B cell (primary cell): ENCODE data around the gene NUDT3. TPM values are rescaled to one million over a fixed set of nuclear protein-coding genes. Genes with fewer than 3 reads are reported as not detected.

ENCODE experiments used
- ATAC-seq: fragments of 200-7000 bp; cut with Tn5 transposase; one replicate; pipeline ENCODE4 v1.10.0; 2021; ENCODE audit warnings: low read depth, mild to moderate bottlenecking, moderate number of reproducible peaks, moderate library complexity
- CTCF ChIA-PET: fragments of 350-600 bp; sonication (Branson Sonifier 250); formaldehyde crosslinking; loops from one replicate; lab custom pipeline; 2021; ENCODE audit warnings: antibody characterized with exemption, inconsistent platforms; lab: Charles Lee
- POLR2A ChIA-PET: fragments of 350-600 bp; sonication (Branson Sonifier 250); formaldehyde crosslinking; loops from one replicate; lab custom pipeline; 2021; ENCODE audit warnings: antibody characterized with exemption; lab: Charles Lee
- DNase-seq: peaks from one replicate; pipeline ENCODE4 v3.0.0; 2013
- H2AFZ ChIP-seq: 2 replicates; pipeline ENCODE4 v1.6.1; 2012; ENCODE audit warnings: mild to moderate bottlenecking, low read depth, low read length; ENCODE audit not compliant: insufficient read depth, poor library complexity, severe bottlenecking
- H3K27ac ChIP-seq, 2 donors: 1 replicate in 1 of 2; 2 replicates in 1 of 2; pipeline ENCODE4 v1.5.1; 2012 to 2013; ENCODE audit warnings: low read length in 2 of 2, mild to moderate bottlenecking in 2 of 2, moderate library complexity in 1 of 2
- H3K27me3 ChIP-seq, 4 experiments: fragments of 200-600 bp in 1 of 4; sonication (generic) in 1 of 4; replicated peaks in 1 of 4; 1 replicate in 2 of 4; 2 replicates in 2 of 4; pipeline versions ENCODE4 v1.6.1 to v1.7.0; 2013 to 2016; ENCODE audit warnings: low read length in 3 of 4, mild to moderate bottlenecking in 2 of 4, mixed read lengths in 1 of 4, moderate library complexity in 1 of 4; ENCODE audit not compliant: insufficient read depth in 4 of 4, control insufficient read depth in 3 of 4; ENCODE audit errors: control extremely low read depth in 1 of 4
- H3K36me3 ChIP-seq, 2 experiments: replicated peaks in 1 of 2; 1 replicate in 1 of 2; 2 replicates in 1 of 2; pipeline versions ENCODE4 v1.6.1 to v1.7.1; 2013; ENCODE audit warnings: low read length in 1 of 2; ENCODE audit not compliant: insufficient read depth in 2 of 2, control insufficient read depth in 1 of 2; ENCODE audit errors: control extremely low read depth in 1 of 2, extremely low read depth in 1 of 2
- H3K4me1 ChIP-seq, 2 donors: fragments of 200-600 bp in 1 of 2; sonication (generic) in 1 of 2; 1 replicate in 1 of 2; 2 replicates in 1 of 2; pipeline versions ENCODE4 v1.5.1 to v1.6.1; 2013 to 2017; ENCODE audit warnings: low read length in 2 of 2; ENCODE audit not compliant: control insufficient read depth in 2 of 2, insufficient read depth in 2 of 2
- H3K4me2 ChIP-seq: replicated peaks from 2 replicates; pipeline ENCODE3; 2012; ENCODE audit warnings: mild to moderate bottlenecking, low read depth, low read length; ENCODE audit not compliant: poor library complexity, severe bottlenecking
- H3K4me3 ChIP-seq, 5 experiments: fragments of 200-600 bp in 1 of 5; sonication (generic) in 1 of 5; 1 replicate in 3 of 5; 2 replicates in 2 of 5; pipeline versions ENCODE4 v1.5.1 to v1.7.0; 2011 to 2016; ENCODE audit warnings: low read length in 4 of 5, mild to moderate bottlenecking in 4 of 5, low read depth in 2 of 5, control low read depth in 1 of 5, moderate library complexity in 1 of 5; ENCODE audit not compliant: insufficient read depth in 1 of 5; ENCODE audit errors: control extremely low read depth in 1 of 5, extremely low read depth in 1 of 5
- H3K79me2 ChIP-seq: fragments of 200-600 bp; sonication (generic); one replicate; pipeline ENCODE4 v1.6.0; 2016; ENCODE audit warnings: low read length; ENCODE audit not compliant: control insufficient read depth, insufficient read depth
- H3K9ac ChIP-seq: fragments of 200-600 bp; sonication (generic); 2 replicates; pipeline ENCODE4 v1.6.1; 2017; ENCODE audit warnings: mild to moderate bottlenecking, low read length, moderate library complexity
- H3K9me3 ChIP-seq, 3 donors: one replicate each; pipeline versions ENCODE4 v1.6.1 to v1.7.1; 2013; ENCODE audit warnings: low read length in 2 of 3; ENCODE audit not compliant: control insufficient read depth in 2 of 3, insufficient read depth in 1 of 3; ENCODE audit errors: control extremely low read depth in 1 of 3
- H4K20me1 ChIP-seq: 2 replicates; pipeline ENCODE4 v1.6.0; 2012; ENCODE audit warnings: mild to moderate bottlenecking, low read length; ENCODE audit not compliant: insufficient read depth, control insufficient read depth, poor library complexity, severe bottlenecking
- H3K27ac Mint-ChIP-seq: one replicate; pipeline ENCODE4 v1.8.0; 2021; ENCODE audit warnings: mixed read lengths
- H3K27me3 Mint-ChIP-seq: one replicate; pipeline ENCODE4 v1.8.0; 2021; ENCODE audit warnings: mixed read lengths
- H3K4me1 Mint-ChIP-seq: one replicate; pipeline ENCODE4 v1.8.0; 2021; ENCODE audit warnings: mixed read lengths
- H3K4me3 Mint-ChIP-seq: one replicate; pipeline ENCODE4 v1.8.0; 2021; ENCODE audit warnings: mixed read lengths
- H3K9me3 Mint-ChIP-seq: one replicate; pipeline ENCODE4 v1.8.0; 2022; ENCODE audit warnings: mixed read lengths; ENCODE audit not compliant: insufficient read depth
- EZH2 ChIP-seq: IDR thresholded peaks from 2 replicates; pipeline ENCODE4 v1.6.1; 2012; ENCODE audit warnings: borderline replicate concordance, low read depth, mild to moderate bottlenecking, moderate library complexity, low read length; ENCODE audit not compliant: insufficient read depth, poor library complexity, severe bottlenecking
- WGBS: methylation state at CpG from one replicate; pipeline ENCODE4 v1.1.5; 2013; ENCODE audit warnings: missing lambda C conversion rate; ENCODE audit not compliant: insufficient coverage; 5-methylcytosine and 5-hydroxymethylcytosine counted together
- intact Hi-C: fragments of 100-400 bp; cut with micrococcal nuclease; formaldehyde crosslinking; loops from one replicate; pipeline ENCODE4 v1.10.0; 2022
- polyA plus RNA-seq: library from polyadenylated mRNA; depleted of rRNA; stranded (reverse); fragments of >200 nt; gene quantifications from 2 replicates; pipeline ENCODE4 v1.2.3, GENCODE V29; 2012
- total RNA-seq, 2 donors: library from RNA; stranded (reverse); fragments of 120-200 nt in 1 of 2; gene quantifications; 1 replicate in 1 of 2; 2 replicates in 1 of 2; pipeline versions ENCODE4 v1.2.3 to v1.2.4, GENCODE V29; 2013 to 2022
- TF ChIP-seq, protein P1 (sequence below): fragments of 200-600 bp; IDR thresholded peaks from one replicate; pipeline ENCODE4 v1.8.0; 2022; ENCODE audit warnings: antibody characterized with exemption, mild to moderate bottlenecking

Gene NUDT3
- total and polyA plus RNA-seq, 2 donors (not counting 1 experiment from before 2014, with no cell fraction given), result 18.2 to 37.4 TPM

DNA sequence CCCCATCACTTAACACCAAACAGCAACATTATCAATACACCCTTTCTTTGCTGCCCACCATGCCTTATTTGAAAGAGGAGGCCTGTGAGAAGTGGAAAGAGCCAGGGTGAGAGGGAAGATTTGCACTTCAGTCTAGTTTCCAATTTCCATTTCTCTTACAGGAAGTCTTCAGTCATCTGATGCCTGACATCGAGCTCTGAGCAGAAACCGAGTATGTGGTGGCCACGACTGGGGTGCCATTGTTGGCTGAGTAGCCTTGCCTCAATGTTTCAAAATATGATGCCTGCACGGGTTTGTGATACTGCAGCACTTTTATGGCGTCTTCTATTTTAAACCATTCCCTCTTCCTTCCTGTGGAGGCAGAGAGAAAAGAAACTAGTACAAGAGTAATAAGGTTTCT, 103.9 kb downstream of the NUDT3 start:
- Histone ChIP-seq H3K36me3 (peaks cover 0 to 21% of the 10 kb centered on the region in 2 experiments), H3K4me3 (no peak overlapping the region), H2AFZ (no peak overlapping the region), H3K4me2 (peak overlapping the region; percentile 47), H3K27me3 (no peaks in the 10 kb centered on the region), H3K4me1 (peaks cover 30 to 37% of the 10 kb centered on the region in 2 donors), H3K79me2 (peaks cover 4% of the 10 kb centered on the region), H3K27ac (peak overlapping the region in 1 of 2 donors; percentile 20), H3K9ac (no peak overlapping the region), H4K20me1 (no peaks in the 10 kb centered on the region), H3K9me3 (no peaks in the 10 kb centered on the region)
- TF ChIP-seq, protein P1, sequence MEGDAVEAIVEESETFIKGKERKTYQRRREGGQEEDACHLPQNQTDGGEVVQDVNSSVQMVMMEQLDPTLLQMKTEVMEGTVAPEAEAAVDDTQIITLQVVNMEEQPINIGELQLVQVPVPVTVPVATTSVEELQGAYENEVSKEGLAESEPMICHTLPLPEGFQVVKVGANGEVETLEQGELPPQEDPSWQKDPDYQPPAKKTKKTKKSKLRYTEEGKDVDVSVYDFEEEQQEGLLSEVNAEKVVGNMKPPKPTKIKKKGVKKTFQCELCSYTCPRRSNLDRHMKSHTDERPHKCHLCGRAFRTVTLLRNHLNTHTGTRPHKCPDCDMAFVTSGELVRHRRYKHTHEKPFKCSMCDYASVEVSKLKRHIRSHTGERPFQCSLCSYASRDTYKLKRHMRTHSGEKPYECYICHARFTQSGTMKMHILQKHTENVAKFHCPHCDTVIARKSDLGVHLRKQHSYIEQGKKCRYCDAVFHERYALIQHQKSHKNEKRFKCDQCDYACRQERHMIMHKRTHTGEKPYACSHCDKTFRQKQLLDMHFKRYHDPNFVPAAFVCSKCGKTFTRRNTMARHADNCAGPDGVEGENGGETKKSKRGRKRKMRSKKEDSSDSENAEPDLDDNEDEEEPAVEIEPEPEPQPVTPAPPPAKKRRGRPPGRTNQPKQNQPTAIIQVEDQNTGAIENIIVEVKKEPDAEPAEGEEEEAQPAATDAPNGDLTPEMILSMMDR, result no peak
- TF ChIP-seq EZH2, result no peak
- H3K4me3 Mint-ChIP-seq, result no peak overlapping the region
- ChIA-PET CTCF (interaction anchor here (1.3 kb wide), 1 partner anchor 127 kb away, joined by 5 read pairs; no protein-coding TSS in a partner anchor), POLR2A (interaction anchor here (0.6 kb wide), 1 partner anchor 21 kb away, joined by 3 read pairs; no protein-coding TSS in a partner anchor)
- intact Hi-C loops, result no loop called here
- no peak for DNase-seq
- no peaks in the 10 kb centered on the region for H3K9me3 Mint-ChIP-seq
- 10% methylated on average over 2 of the region's 5 CpGs for WGBS
- peak overlapping the region; percentile 67 for H3K27ac Mint-ChIP-seq
- H3K27me3 Mint-ChIP-seq, result no peaks in the 10 kb centered on the region
- peaks cover 58% of the 10 kb centered on the region for H3K4me1 Mint-ChIP-seq
- ATAC-seq, result no peak

DNA sequence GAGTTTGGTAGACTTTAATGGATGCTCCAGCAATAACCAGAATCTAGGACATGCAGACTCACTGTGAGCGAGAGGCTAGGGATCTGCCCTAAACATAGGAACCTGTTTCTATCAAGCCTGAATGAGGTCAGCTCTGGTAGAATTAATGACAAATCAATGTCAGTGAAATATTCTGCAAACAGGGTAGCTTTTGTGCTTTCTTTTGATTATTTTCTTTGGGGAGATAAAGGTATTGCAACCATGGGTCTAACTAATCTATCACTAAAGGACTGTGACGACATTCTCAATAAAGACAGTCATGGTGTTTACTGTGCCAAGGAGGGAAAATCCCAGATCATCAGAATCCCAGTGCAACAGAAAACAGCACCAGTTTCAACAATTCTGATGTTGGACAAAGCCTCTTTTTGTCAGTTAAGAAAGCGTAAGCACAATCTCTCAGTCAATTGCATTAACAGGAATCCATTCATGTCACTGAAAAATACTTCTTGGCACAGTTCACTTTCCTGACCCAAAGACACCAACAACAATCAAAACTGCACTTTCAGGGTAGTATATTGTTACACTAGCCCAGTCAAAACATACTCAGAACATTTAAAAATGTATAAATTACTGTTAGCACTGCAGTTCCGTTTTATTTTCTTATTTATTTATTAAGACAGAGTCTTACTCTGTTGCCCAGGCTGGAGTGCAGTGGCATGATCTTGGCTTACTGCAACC, 106.9 kb downstream of the NUDT3 start:
- H3K9me3 ChIP-seq, result no peaks in the 10 kb centered on the region
- Mint-ChIP-seq H3K9me3 (no peaks in the 10 kb centered on the region), H3K4me3 (no peak overlapping the region), H3K27me3 (no peaks in the 10 kb centered on the region), H3K27ac (peak overlapping the region; percentile 5), H3K4me1 (peaks cover 45% of the 10 kb centered on the region)
- peak overlapping the region; percentile 45 to 65 for H3K27ac ChIP-seq
- no peaks in the 10 kb centered on the region for H4K20me1 ChIP-seq
- no peak overlapping the region for H3K9ac ChIP-seq
- H2AFZ ChIP-seq, result no peak overlapping the region
- POLR2A ChIA-PET, result no interaction called here
- H3K79me2 ChIP-seq, result no peaks in the 10 kb centered on the region
- H3K4me1 ChIP-seq, result peaks cover 30 to 33% of the 10 kb centered on the region in 2 donors
- no peak for TF ChIP-seq EZH2
- TF ChIP-seq, protein P1, result no peak
- peaks cover 3 to 14% of the 10 kb centered on the region in 2 experiments for H3K36me3 ChIP-seq
- peak overlapping the region; percentile 34 for H3K4me2 ChIP-seq
- intact Hi-C loops, result no loop called here
- 100% methylated on average over 2 of the region's 4 CpGs for WGBS
- ATAC-seq (no peak), DNase-seq (no peak)
- CTCF ChIA-PET, result no interaction called here
- no peaks in the 10 kb centered on the region for H3K27me3 ChIP-seq
- no peak overlapping the region for H3K4me3 ChIP-seq
